HS-27A (cell line): Measurements from ENCODE around the gene PON3.
"Not testable (repeated sequence)": the region's sequence is repeated elsewhere in the genome, so short reads cannot be mapped to it uniquely, and the experiment has no call there.

Experiments used
- DNase-seq: peaks from one replicate; pipeline ENCODE4 v3.0.0-alpha.2; 2012; ENCODE audit warnings: low read depth, missing footprints

PON3 gene

GRCh38 chr7:95411666-95412065, 15.5 kb upstream of the PON3 start:
- no peak for DNase-seq

GRCh38 chr7:95411036-95411435, 14.9 kb upstream of the PON3 start:
- no peak for DNase-seq

GRCh38 chr7:95407751-95408150, 11.6 kb upstream of the PON3 start:
- DNase-seq: no peak

- no peak for DNase-seq
Measured at GRCh38 chr7:95405800-95406199, 9.6 kb upstream of the PON3 start.

GRCh38 chr7:95405208-95405607, 9.0 kb upstream of the PON3 start:
- no peak for DNase-seq

GRCh38 chr7:95404316-95404865, 8.2 kb upstream of the PON3 start:
- DNase-seq: no peak

- no peak for DNase-seq
Measured at GRCh38 chr7:95398155-95398940, 2.2 kb upstream of the PON3 start.

- no peak for DNase-seq
Measured at GRCh38 chr7:95397381-95397780, 1.2 kb upstream of the PON3 start.

- no peak for DNase-seq
Measured at GRCh38 chr7:95395755-95396135, 430 bp downstream of the PON3 start.

- no peak for DNase-seq
Measured at GRCh38 chr7:95394370-95394769, 1.8 kb downstream of the PON3 start.

- DNase-seq: no peak
Measured at GRCh38 chr7:95391761-95392160, 4.4 kb downstream of the PON3 start.

- DNase-seq: no peak
Measured at GRCh38 chr7:95389516-95389915, 6.7 kb downstream of the PON3 start.

- not testable (repeated sequence) for DNase-seq
Measured at GRCh38 chr7:95379457-95379856, 16.7 kb downstream of the PON3 start.

- DNase-seq: no peak
Measured at GRCh38 chr7:95376632-95377400, 19.4 kb downstream of the PON3 start.

- no peak for DNase-seq
Measured at GRCh38 chr7:95375591-95376257, 20.5 kb downstream of the PON3 start.

- no peak for DNase-seq
Measured at GRCh38 chr7:95373323-95373722, 22.9 kb downstream of the PON3 start.

- DNase-seq: no peak
Measured at GRCh38 chr7:95368235-95368634, 27.9 kb downstream of the PON3 start.

GRCh38 chr7:95367606-95368005, 28.6 kb downstream of the PON3 start:
- DNase-seq: no peak

- DNase-seq: no peak
Measured at GRCh38 chr7:95365151-95365550, 31.0 kb downstream of the PON3 start.

GRCh38 chr7:95357623-95358022, 38.6 kb downstream of the PON3 start:
- DNase-seq: no peak

GRCh38 chr7:95342642-95343307, 53.4 kb downstream of the PON3 start:
- DNase-seq: no peak

- no peak for DNase-seq
Measured at GRCh38 chr7:95342029-95342428, 54.1 kb downstream of the PON3 start.
